Inferior parietal cortex (tissue), 1 donor: Measurements from ENCODE around the gene CORO2B.
"Not testable (repeated sequence)": the region's sequence is repeated elsewhere in the genome, so short reads cannot be mapped to it uniquely, and the experiment has no call there.

Experiments
- DNase-seq: peaks from one replicate; pipeline ENCODE4 v3.0.0-alpha.2; 2016; ENCODE audit errors: extremely low spot score

Gene CORO2B

GRCh38 chr15:68592054-68592453, 13.3 kb downstream of the CORO2B start:
- DNase-seq: no peak

GRCh38 chr15:68592544-68592943, 13.8 kb downstream of the CORO2B start:
- DNase-seq: no peak

GRCh38 chr15:68593341-68593740, 14.5 kb downstream of the CORO2B start:
- no peak for DNase-seq

- DNase-seq: no peak
Measured at GRCh38 chr15:68593828-68594532, 15.2 kb downstream of the CORO2B start.

- DNase-seq: no peak
Measured at GRCh38 chr15:68594533-68595259, 15.9 kb downstream of the CORO2B start.

GRCh38 chr15:68595260-68595564, 16.4 kb downstream of the CORO2B start:
- no peak for DNase-seq

- DNase-seq: no peak
Measured at GRCh38 chr15:68595761-68596160, 17.0 kb downstream of the CORO2B start.

- no peak for DNase-seq
Measured at GRCh38 chr15:68596691-68597090, 17.9 kb downstream of the CORO2B start.

- DNase-seq: no peak
Measured at GRCh38 chr15:68597581-68597980, 18.8 kb downstream of the CORO2B start.

- no peak for DNase-seq
Measured at GRCh38 chr15:68598171-68599152, 19.7 kb downstream of the CORO2B start.

GRCh38 chr15:68599153-68599545, 20.4 kb downstream of the CORO2B start:
- no peak for DNase-seq

GRCh38 chr15:68599560-68600071, 20.8 kb downstream of the CORO2B start:
- no peak for DNase-seq

GRCh38 chr15:68601206-68602197, 22.7 kb downstream of the CORO2B start:
- no peak for DNase-seq

GRCh38 chr15:68602459-68603215, 23.8 kb downstream of the CORO2B start:
- no peak for DNase-seq

GRCh38 chr15:68603216-68603595, 24.4 kb downstream of the CORO2B start:
- DNase-seq: no peak

GRCh38 chr15:68603951-68604350, 25.2 kb downstream of the CORO2B start:
- no peak for DNase-seq

- DNase-seq: not testable (repeated sequence)
Measured at GRCh38 chr15:68604840-68605478, 26.2 kb downstream of the CORO2B start.

GRCh38 chr15:68606375-68606774, 27.6 kb downstream of the CORO2B start:
- no peak for DNase-seq

GRCh38 chr15:68608206-68608843, 29.5 kb downstream of the CORO2B start:
- no peak for DNase-seq
